GM19463 (cell line): ENCODE data around the gene NOP58.
A peak's percentile ranks its signal among the peaks of the same experiment; 100 is the strongest.
"Not testable (repeated sequence)": the region's sequence is repeated elsewhere in the genome, so short reads cannot be mapped to it uniquely, and the experiment has no call there.

Experiments used
- ATAC-seq: cut with Tn5 transposase; IDR thresholded peaks from one replicate; pipeline ENCODE4 v1.9.1; 2021; ENCODE audit warnings: mild to moderate bottlenecking, moderate library complexity; ENCODE audit not compliant: unreplicated experiment

The NOP58 gene

DNA sequence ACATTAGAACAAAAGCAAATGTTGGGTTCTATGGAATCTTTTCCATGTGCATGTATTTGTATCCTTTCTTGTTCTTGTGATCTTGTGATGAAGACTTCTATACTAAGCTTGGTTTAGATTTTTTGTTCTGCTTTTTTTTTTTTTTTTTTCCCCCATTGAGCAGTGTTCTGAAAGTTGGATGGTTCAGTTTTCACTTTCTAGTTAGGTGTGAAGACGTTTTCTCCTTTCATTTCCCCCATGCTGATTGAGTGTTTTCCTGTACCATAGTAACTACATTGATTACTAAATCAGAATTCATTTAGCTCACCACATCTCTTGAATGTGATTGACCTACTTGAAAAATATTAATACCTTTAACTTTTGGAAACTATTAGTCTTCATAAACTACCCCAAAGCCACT is 34.1 kb downstream of the NOP58 start:
- ATAC-seq, result peak; percentile 85

DNA sequence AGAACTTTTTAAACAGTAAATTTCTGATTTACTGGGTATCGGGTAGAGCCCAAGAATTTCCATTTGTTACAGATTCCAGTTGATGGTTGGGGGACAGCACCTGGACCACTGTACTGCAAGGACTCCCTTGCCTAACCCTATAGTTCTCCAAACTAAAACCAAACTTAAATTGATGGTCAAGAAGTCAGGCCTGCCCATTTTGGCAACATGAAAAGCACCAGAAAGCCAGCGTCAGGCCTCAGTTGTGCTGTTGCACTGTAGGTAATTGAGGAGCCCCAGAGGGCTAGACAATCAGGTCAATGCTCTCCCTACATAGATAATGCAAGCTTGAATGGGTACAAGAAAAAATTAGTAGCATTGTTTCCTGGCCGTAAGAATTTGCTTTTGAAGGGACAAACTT is 40.5 kb downstream of the NOP58 start:
- no peak for ATAC-seq

DNA sequence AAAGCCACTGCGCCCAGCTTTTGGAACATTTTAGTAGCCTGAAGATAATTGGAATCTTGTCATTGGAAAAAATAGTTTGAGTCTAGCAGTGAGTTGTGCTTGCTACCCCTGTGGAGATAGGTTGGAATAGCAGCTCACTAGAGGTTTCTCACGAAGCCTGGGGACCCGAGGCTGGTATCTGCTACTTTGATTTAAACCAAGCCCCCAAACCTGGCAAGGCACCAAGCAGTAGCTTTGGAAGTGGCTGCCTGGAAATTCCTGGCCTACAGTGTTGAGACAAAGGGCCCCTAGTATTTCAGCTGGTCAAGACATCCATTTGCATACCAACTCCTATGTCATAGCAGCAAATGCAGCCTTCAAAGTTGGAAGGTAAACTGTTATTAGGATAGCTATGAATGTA is 42.1 kb downstream of the NOP58 start:
- ATAC-seq, result no peak

- no peak for ATAC-seq
Observed at GRCh38 chr2:202311823-202312388, 46.3 kb downstream of the NOP58 start.

GRCh38 chr2:202314116-202314515 is 48.6 kb downstream of the NOP58 start:
- no peak for ATAC-seq

DNA sequence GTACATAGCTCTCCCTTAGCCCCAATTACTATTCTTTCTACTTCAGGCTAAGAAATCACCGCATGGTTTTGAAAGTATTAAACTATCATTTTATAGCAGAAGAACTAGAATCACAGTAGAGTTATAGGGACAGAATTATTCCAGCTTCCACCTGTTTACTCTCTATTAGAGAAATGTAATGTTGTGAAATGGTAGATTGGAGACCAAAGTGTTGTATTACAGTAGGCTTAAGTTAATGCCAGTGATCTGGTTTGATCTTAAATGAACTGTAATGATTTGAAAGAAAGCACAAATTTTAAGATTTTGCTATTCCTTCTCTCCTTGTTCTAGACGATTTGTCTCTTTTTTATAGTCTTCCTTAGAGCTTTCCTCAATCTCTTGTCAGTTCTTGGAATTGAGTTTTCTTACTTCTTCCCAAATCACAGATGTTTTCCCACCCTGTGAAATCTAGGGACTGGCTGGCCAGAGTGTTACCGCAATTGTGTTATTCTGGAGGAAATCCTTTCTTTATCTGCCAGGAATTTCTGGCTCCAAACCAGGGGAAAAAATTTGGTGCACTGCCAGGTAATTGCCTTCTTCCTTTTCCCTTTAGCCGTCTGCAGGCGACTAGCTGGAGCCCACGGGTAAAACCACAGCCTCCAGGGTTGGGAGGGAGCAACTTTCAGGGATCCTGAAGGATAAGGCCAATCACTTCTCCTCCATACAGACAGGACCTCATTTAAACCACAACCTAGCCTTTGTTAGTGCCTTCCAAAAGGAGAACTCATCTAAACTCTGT is 51.7 kb downstream of the NOP58 start:
- no peak for ATAC-seq

DNA sequence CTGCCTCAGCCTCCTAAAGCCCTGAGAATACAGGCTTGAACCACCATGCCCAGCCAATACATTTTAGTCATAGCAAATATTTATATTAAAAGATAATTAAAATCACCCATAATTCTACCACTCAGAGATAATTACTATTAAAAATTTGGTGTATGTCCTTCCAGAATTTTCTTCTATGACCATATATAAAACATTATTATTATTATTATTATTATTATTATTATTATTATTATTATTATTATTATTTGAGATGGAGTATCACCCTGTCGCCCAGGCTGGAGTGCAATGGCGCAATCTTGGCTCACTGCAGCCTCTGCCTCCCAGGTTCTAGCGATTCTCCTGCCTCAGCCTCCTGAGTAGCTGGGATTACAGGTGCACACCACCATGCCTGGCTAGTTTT is 54.8 kb downstream of the NOP58 start:
- ATAC-seq, result not testable (repeated sequence)

GRCh38 chr2:202322435-202322834 is 56.9 kb downstream of the NOP58 start:
- no peak for ATAC-seq

DNA sequence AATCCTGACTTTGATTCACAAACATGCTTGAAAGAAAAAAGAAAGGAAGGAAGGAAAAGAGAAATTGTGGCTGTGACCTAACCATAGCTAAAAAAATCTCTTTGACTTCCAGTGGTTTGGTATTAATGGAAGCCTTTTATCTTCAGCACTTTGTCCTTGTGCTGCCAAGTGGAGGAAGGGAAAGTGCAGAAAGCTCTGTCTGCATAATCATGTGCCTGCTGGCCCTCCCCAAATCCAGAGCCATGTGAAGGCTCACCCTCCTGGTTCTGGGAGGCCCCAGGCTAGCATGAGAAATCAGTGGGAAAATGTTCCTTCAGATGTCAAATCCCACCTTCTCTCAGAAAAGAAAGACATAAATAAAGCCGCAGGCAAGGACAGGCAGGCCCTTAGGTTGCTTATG is 62.3 kb downstream of the NOP58 start:
- ATAC-seq, result no peak

DNA sequence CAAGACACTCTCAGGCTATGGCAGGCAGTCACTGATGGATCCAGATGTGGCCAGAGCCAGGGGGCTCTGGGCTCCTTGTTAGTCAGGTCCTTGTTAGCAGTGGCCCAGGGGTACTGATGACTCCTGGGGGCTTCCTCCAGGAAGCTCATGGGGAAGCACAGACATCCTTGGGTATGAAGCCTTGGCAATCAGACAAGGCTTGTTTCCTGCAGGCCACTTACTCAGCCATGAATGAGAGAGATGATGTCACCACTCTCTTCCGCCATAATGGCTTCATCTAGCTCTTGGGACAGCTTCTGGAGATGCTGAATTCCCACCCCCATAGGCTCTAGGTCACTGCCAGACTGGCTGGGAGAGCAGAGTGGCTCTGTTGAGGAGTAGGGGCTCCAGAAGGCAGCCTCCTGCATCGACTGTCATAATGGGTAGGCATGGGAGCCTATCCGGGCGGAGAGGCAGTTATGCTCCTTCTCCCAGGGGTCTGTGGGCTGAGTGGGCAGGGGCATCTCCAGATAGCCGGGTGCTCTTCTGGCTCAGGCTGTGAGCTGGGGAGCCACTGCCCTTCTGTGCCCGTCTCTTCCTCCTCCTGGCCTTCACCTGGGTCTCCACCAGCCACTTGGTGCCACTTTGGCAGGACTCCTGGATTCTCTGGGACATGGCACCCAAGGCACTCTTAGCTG is 70.4 kb downstream of the NOP58 start:
- ATAC-seq, result no peak

DNA sequence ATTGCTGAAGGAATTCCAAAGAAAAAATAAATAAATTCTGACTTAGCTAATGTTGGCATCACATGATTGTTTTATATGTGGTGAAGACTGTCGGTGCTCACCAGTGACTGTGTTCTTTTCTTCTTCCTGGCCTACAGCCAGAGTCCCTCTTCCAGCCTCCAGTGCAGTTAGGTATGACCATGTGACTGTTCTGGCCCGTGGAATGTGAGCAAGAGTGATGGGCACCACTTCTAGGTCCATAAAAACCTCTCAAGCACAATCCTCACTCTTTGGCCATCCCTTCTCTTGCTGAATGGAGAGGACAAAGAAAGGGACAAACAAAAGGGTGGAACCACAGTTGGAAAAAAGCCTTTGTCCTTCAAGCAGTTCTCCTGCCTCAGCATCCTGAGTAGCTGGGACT is 71.6 kb downstream of the NOP58 start:
- ATAC-seq, result no peak

DNA sequence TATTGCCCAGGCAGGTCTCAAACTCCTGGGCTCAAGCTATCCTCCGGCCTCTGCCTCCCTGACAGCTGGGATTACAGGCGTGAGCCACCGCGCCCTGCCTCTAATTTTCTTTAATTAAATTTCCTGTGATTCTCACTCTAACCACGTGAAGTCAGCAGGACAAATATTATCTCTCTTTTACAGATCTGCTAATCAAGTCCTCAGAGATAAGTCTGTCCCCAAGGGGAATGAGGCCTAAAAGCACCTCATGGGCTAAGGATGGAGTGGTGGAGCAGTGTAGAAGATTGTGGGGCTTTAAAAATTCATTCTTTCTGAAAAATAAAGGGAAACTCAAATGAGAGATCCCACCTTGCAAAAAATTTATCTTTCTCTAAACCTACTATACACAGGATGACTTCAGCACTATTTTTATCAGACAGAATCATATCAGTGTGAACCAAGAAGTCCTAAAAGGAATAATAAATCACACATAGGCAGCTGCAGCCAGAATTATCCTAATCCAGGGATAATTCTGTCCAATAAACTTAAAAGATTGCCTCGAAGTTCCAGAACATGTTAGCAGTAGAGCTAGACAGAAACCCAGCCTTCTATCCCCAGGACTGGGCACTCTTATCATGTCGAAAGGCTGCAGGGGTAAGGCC is 72.3 kb downstream of the NOP58 start:
- no peak for ATAC-seq

- ATAC-seq, result no peak
Observed at GRCh38 chr2:202339071-202339870, 73.7 kb downstream of the NOP58 start.

DNA sequence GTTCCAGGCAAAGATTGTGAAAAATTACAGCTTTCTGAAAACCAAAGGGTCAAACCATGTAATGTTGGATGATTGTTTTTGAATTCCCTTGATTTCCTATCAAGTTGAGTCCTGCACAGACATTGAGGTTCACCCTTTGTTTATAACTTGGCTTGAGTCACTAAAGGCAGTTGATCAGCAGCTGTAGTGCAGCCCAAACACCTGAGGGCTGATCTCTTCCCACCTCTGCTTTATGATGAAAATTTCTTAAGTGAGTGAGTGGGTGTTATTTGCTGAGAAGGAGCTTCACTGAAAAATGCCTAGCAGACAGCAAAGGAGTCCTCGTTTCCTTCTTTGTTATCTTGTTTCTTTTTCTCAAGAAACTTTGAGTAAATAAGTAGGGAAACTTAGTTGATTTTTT is 78.6 kb downstream of the NOP58 start:
- ATAC-seq, result no peak

DNA sequence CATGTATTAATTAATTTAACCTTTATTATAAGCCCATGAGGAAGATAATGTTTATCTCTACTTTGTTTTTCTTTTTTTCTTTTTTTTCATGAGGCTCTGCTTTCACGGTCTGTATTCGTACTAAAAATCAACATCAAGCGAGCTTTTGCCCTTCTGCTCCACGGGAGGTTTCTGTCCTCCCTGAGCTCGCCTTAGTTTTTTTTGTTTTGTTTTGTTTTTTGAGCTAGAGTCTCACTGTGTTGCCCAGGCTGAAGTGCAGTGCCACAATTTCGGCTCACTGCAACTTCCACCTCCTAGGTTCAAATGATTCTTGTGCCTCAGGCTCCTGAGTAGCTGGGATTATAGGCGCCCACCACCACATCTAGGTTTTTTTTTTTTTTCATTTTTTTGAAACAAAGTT is 80.6 kb downstream of the NOP58 start:
- no peak for ATAC-seq
